CD4-positive, alpha-beta T cell treated with Interleukin-15 for 4 hours (primary cell): ENCODE data around the gene NELL1.

Source experiments
- DNase-seq: peaks from one replicate; pipeline ENCODE4 v3.0.0-alpha.2; 2020; ENCODE audit warnings: low spot score

The NELL1 gene

DNA sequence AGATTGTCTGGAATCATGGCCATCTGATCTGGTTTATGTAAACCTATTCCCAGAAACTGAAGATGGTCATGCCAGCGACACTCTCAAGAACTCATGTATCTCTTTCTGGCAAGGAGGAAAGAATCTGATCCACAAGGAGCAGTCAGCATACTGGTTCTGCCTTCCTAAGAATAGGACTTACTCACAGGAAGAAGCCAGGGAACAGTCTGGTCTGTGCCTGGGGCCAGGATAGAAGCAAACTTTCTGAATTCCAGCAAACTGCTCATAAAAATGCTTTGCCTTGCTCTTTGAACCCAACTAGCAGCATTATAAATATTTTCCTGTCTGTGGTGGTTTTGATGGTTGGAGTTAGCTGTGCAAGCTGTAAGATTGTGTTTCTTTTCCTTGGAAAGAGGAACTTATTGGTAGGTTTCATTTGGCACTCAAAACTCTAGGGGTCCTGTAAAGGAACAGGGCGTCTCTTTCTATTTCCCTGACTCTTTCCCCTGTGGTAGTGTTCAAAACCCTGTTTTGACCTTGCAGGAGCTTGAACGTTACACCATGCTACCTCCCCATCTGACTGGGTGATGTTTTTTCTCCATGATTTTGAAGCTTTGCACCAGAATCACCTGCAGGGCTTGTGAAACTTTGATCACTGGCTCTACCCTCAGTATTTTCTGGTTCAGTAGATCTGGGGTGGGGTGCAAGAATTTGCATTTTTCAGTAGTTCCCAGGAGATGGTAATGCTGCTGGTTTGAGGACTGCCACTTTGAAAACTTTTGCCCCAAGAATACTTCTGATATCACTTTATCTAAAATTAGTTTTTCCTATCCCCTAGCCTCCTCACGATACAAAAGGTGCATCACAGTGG lies 895.7 kb downstream of the NELL1 start:
- no peak for DNase-seq

DNA sequence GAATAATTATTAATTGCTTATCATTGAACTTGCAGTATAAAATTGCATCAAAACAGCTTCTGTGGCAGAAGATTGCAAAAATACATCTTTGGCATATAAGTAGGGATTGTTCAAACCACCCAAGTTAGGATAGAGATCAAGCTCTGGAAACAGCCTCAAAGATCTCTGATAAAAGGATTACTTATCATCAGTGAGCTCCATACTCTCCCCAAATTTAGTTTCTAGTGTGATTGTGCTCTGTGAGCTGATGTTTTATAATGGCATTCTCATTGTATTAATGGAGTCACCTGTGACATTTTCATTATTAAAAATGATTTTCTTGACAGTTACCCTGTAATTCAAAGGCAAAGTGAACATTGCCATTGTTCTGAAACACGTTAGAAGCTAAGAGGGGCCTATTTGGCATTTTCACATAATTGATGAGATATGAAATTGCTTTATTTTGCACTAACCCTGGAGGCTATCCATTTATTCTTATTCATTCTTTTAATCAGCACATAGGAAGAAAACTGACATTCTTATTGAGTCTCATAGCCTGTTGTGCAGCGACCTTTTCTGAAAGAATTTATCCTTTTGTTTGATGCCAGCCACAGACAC lies 897.2 kb downstream of the NELL1 start:
- DNase-seq, result no peak

DNA sequence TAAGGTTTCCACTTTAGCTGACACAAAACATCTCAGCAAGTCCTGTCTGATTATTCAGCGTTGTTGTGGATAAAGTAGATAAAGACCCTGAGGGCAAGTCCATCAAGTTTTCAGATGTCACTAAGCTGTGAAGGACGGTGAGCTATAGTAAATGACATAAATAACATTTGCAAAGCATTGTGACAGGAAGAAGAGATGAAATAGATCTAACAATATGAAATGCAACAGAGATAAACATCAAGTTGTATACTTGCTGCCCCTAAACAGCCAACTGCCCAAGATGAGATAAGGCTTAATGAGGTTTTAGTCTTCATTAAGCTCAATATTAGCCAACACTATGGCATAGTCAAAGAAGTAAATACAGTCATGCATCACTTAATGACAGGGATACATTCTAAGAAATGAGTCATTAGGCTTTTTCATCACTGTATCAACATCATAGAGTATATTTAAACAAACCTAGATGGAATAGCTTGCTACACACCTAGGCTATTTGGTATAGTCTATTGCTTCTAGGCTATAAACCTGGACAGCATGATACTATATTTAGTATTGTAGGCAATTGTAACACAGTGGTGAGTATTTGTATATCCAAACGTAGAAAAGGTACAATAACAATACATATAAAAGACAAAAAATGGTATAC lies 898.4 kb downstream of the NELL1 start:
- DNase-seq, result no peak

DNA sequence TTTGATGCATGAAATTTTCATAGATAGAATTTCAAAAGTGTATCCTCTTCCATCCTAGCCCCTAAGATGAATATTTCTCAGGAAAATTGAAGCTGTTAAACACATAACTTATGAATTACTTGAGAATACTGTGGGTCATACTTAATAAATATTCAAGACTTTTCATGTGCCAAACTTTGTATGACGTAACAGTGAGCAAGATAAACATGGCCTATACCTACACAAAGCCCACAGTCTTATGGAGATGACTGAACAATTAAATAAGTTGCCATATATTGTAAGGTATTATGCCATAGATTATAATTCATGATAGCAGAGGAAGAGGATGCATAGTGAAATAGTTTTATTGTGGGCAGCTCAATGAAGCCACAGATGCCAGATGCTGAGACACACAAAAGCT lies 902.8 kb downstream of the NELL1 start:
- DNase-seq, result no peak

DNA sequence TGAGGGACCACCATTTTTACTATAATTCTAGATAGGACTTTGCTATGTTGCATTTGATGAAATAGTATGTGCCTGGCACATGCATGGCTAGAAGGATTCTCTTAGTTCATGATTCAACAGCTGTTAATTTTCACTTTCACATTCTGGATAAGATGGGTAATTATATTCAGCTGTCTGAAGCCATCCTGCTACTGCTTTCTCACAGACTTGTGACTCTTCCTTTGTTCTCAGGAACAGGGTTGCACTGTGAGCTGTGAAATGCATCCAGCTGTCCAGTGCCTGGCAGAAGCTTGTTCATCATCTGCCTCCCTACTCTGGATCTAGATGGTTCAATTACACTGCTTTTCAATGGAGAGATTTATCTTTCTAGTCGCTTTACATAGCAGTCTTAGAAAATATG lies 913.4 kb downstream of the NELL1 start:
- DNase-seq, result no peak

DNA sequence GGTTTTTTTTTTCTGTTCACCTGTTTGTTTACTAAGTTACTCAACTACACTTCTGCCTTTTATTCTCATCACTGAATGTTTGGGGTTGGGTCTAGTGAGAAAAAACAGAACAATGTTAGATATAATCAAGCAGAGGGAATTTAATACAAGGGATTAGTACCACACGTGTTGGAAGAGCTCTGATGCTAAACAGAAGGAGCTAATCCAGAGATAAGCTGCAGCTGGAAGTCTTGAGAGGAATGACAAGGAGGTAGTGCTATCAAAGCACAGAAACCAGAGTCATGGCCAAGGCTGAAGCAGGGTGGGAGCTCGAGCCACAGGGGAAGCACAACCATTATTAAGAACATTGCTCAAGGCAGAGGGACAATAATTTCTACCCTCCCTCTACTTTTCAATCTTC lies 919.4 kb downstream of the NELL1 start:
- no peak for DNase-seq

DNA sequence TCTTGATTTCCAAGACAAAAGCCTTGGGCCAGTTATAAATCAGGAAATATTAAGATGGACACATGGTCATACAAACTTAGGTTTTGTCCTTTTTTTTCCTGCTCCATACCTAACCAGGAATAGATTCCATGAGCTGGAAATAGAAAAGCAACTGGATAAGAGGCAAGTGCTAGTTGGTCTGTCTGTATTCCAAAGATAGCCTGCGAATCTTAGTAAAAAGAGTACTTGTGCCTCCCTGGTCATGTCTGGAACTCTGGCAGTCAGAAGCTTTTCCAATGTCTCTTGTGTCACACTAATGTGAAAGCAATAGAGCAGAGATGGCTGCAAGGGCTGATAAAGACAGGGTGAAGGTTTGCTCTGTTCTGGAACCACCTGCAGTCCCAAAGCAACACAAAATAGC lies 933.3 kb downstream of the NELL1 start:
- no peak for DNase-seq

DNA sequence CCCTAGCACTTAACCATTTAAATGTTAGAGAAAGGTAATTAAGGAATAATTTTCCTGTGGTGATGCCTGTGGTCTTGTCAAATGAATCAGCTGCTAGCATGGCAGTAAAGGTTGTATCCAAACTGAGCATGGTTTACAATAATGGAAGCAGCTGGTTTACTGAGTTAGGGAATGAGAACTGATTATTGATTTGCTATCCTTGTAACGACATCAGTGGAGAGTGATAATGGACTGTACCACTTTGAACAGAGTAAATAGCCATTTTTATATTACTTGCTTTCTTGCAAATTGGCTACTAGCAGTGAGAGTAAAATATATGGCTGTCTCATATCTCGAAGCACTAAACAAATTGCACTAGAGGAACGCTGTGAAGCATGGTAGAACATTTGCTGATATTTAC lies 934.5 kb downstream of the NELL1 start:
- DNase-seq, result no peak

DNA sequence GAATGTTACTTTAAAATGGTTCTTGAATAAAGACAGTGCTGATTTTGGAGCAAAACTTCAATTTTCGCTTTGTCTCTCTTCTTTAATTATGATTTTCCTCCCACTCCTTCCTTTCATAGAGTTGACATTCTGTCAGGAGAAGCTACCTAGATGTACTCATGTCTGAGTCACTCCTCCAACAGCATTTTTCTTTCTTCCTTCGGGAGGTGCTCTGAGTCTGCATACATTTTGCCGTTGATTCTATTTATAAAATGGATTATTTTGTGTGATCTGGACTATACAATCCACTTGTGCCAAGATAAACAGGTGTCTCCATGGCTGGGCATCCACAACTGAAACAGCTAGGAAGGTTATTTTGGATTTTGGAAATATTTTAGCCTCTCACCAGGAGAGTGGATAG lies 935.2 kb downstream of the NELL1 start:
- no peak for DNase-seq

DNA sequence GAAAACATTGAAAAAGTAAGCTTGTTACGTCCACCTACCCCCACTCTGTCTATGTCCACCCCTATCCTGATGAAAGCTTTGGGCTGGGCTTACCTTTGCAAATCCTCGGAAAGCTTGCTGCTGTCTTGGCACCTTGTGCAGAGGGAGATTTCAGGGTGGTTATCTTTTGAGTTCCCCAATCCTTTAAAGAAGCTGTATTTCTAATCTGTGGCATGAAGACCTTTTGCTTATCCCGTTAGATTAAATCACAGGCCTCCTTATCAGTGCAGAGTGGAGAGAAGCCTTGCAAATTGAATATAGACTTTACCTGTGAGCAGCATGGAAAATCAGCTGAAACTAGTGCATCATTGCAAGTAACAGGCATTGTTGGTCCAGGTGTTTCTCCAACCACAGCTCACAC lies 942.9 kb downstream of the NELL1 start:
- DNase-seq, result no peak

DNA sequence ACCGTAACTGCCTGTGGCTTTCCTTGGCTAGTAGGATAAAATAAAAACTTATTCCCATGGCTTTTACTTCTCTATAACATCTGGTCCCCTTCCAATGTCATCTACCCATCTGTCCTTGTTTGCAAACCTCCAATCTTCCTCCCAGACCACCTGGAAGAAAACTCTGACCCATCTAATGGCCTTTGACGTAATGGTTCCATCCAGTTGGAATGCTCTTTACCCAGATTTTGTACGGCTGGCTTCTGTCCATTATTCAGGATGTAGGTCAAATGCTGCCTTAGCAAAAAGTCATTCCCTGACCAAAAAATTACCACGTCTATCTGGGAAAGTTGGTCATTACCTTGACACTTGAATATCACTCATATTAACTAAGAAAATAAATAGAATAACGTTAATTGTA lies 945.6 kb downstream of the NELL1 start:
- no peak for DNase-seq

DNA sequence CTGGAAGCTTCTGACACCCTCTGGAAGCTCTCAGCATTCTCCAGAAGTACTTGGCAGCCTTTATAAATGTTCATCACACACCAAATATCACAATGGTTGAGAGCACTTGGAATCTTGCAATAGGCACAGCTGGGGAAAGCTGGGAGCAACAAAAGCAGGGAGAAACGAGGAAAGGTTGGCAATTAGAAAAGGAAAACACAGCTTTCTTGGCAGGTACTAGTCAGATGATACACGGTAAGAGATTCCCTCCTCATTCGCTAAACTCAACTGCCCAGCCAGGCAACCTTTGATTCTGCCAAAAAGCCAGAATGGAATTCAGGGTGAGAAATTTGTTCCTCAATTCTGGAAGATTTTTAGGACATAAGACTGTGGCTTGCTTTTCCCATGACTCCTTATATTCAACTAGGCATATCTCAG lies 946.6 kb downstream of the NELL1 start:
- DNase-seq, result no peak

DNA sequence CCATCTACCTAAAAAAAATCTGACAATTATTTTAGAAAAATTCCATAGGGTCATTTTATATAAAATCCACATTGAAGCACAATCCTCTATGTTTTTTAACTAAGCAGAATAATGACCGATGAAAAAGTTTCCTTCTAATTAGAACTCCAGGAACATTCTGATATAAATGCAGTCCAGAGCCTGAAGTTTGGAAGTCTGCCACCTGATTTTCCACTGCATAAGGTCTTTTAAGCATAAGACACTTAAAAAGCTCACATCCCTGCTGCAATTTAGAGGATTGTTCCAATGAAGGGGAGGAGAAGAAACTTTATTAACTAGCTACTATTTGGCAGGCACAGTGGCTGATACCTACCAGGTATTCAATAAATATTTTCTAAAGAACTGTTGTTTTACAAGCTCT lies 953.2 kb downstream of the NELL1 start:
- DNase-seq, result no peak

DNA sequence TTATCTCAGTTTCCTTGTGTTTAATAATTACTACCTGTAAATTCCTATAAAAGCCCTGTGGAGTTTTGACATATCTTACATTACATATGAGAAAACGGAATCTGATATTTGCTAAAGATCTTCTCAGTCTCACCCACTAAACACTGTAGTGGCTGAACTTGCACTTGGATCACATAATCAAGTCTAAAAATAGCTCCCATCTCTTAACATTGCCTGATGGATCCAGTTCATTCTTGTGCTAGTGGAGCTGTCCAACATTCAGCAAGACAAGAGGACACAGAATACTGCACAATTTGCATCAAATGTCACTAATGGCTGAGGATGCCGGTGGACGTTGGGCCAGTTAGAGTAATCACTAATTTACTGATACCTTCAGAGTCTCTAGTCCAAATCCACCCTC lies 953.6 kb downstream of the NELL1 start:
- DNase-seq, result no peak
